Measurements from ENCODE around the gene ITGB1BP2.
"Not testable (repeated sequence)": the region's sequence is repeated elsewhere in the genome, so short reads cannot be mapped to it uniquely, and the experiment has no call there.

The ITGB1BP2 gene

GRCh38 chrX:71301195-71301924 lies at the start of gene ITGB1BP2:
ITGB1BP2 (plus strand) TSS chrX:71301750; CDS start chrX:71301807, 57 bp downstream.
- no peaks in the 10 kb centered on the region for H3K9me3 ChIP-seq (ENCODE audit: control insufficient read depth, low read length)
- H3K27me3 ChIP-seq (replicated peaks; ENCODE audit: control insufficient read depth, insufficient read depth, low read length): no peaks in the 10 kb centered on the region
- no peak within 1 kb of the TSS for H3K4me3 ChIP-seq (ENCODE audit: low read length)
- peaks cover 42% of the 10 kb centered on the region for H3K36me3 ChIP-seq (ENCODE audit: control insufficient read depth, insufficient read depth, low read length, severe bottlenecking)
- no peaks in the 10 kb centered on the region for H3K4me1 ChIP-seq (ENCODE audit: control insufficient read depth, insufficient read depth, low read length)
- peak; percentile 11 for DNase-seq (ENCODE audit: low read depth)
- no peak within 1 kb of the TSS for H3K9ac ChIP-seq (ENCODE audit: low read length)

GRCh38 chrX:71252221-71252620 lies 49.3 kb upstream of the ITGB1BP2 start:
- Histone ChIP-seq H3K9me3 (ENCODE audit: control insufficient read depth, low read length) (no peaks in the 10 kb centered on the region), H3K4me3 (ENCODE audit: low read length) (no peak overlapping the region), H3K36me3 (ENCODE audit: control insufficient read depth, insufficient read depth, low read length, severe bottlenecking) (peaks cover 26% of the 10 kb centered on the region), H3K4me1 (ENCODE audit: control insufficient read depth, insufficient read depth, low read length) (peaks cover 8% of the 10 kb centered on the region), H3K9ac (ENCODE audit: low read length) (no peak overlapping the region), H3K27me3 (replicated peaks; ENCODE audit: control insufficient read depth, insufficient read depth, low read length) (peaks cover 3% of the 10 kb centered on the region)
- no peak for DNase-seq (ENCODE audit: low read depth)

- Histone ChIP-seq H3K9ac (ENCODE audit: low read length) (peak overlapping the region; percentile 89), H3K4me1 (ENCODE audit: control insufficient read depth, insufficient read depth, low read length) (peaks cover 8% of the 10 kb centered on the region), H3K4me3 (ENCODE audit: low read length) (peak overlapping the region; percentile 89), H3K9me3 (ENCODE audit: control insufficient read depth, low read length) (no peaks in the 10 kb centered on the region), H3K36me3 (ENCODE audit: control insufficient read depth, insufficient read depth, low read length, severe bottlenecking) (peaks cover 14% of the 10 kb centered on the region), H3K27me3 (replicated peaks; ENCODE audit: control insufficient read depth, insufficient read depth, low read length) (no peaks in the 10 kb centered on the region)
- DNase-seq (ENCODE audit: low read depth): peak; percentile 65
Observed at GRCh38 chrX:71253253-71254091, 48.1 kb upstream of the ITGB1BP2 start.

- H3K4me3 ChIP-seq (ENCODE audit: low read length): peak within 1 kb of the TSS; percentile 89
- peaks cover 8% of the 10 kb centered on the region for H3K4me1 ChIP-seq (ENCODE audit: control insufficient read depth, insufficient read depth, low read length)
- peak within 1 kb of the TSS; percentile 89 for H3K9ac ChIP-seq (ENCODE audit: low read length)
- H3K27me3 ChIP-seq (replicated peaks; ENCODE audit: control insufficient read depth, insufficient read depth, low read length): no peaks in the 10 kb centered on the region
- peaks cover 9% of the 10 kb centered on the region for H3K36me3 ChIP-seq (ENCODE audit: control insufficient read depth, insufficient read depth, low read length, severe bottlenecking)
- peak; percentile 90 for DNase-seq (ENCODE audit: low read depth)
- H3K9me3 ChIP-seq (ENCODE audit: control insufficient read depth, low read length): no peaks in the 10 kb centered on the region
Observed at GRCh38 chrX:71254092-71254963, 47.2 kb upstream of the ITGB1BP2 start, which contains the start of gene ZMYM3. ZMYM3 (minus strand) TSS chrX:71254140; CDS start chrX:71253255, 885 bp downstream.

- Histone ChIP-seq H3K9me3 (ENCODE audit: control insufficient read depth, low read length) (no peaks in the 10 kb centered on the region), H3K4me3 (ENCODE audit: low read length) (no peak overlapping the region), H3K27me3 (replicated peaks; ENCODE audit: control insufficient read depth, insufficient read depth, low read length) (no peaks in the 10 kb centered on the region), H3K9ac (ENCODE audit: low read length) (no peak overlapping the region), H3K36me3 (ENCODE audit: control insufficient read depth, insufficient read depth, low read length, severe bottlenecking) (no peaks in the 10 kb centered on the region), H3K4me1 (ENCODE audit: control insufficient read depth, insufficient read depth, low read length) (peaks cover 8% of the 10 kb centered on the region)
- no peak for DNase-seq (ENCODE audit: low read depth)
Observed at GRCh38 chrX:71256051-71256450, 45.5 kb upstream of the ITGB1BP2 start.

- no peak overlapping the region for H3K9ac ChIP-seq (ENCODE audit: low read length)
- H3K27me3 ChIP-seq (replicated peaks; ENCODE audit: control insufficient read depth, insufficient read depth, low read length): no peaks in the 10 kb centered on the region
- no peak for DNase-seq (ENCODE audit: low read depth)
- H3K4me1 ChIP-seq (ENCODE audit: control insufficient read depth, insufficient read depth, low read length): peaks cover 8% of the 10 kb centered on the region
- H3K36me3 ChIP-seq (ENCODE audit: control insufficient read depth, insufficient read depth, low read length, severe bottlenecking): no peaks in the 10 kb centered on the region
- H3K4me3 ChIP-seq (ENCODE audit: low read length): no peak overlapping the region
- H3K9me3 ChIP-seq (ENCODE audit: control insufficient read depth, low read length): no peaks in the 10 kb centered on the region
Observed at GRCh38 chrX:71256856-71257255, 44.7 kb upstream of the ITGB1BP2 start.

- not testable (repeated sequence) for H3K36me3 ChIP-seq (ENCODE audit: control insufficient read depth, insufficient read depth, low read length, severe bottlenecking); H3K9ac ChIP-seq (ENCODE audit: low read length); H3K4me3 ChIP-seq (ENCODE audit: low read length); DNase-seq (ENCODE audit: low read depth); H3K27me3 ChIP-seq (replicated peaks; ENCODE audit: control insufficient read depth, insufficient read depth, low read length); H3K4me1 ChIP-seq (ENCODE audit: control insufficient read depth, insufficient read depth, low read length)
- peaks cover 16% of the 10 kb centered on the region for H3K9me3 ChIP-seq (ENCODE audit: control insufficient read depth, low read length)
Observed at GRCh38 chrX:71268624-71269023, 32.9 kb upstream of the ITGB1BP2 start.

GRCh38 chrX:71269801-71270395 lies 31.7 kb upstream of the ITGB1BP2 start:
- H3K36me3 ChIP-seq (ENCODE audit: control insufficient read depth, insufficient read depth, low read length, severe bottlenecking): no peaks in the 10 kb centered on the region
- no peaks in the 10 kb centered on the region for H3K27me3 ChIP-seq (replicated peaks; ENCODE audit: control insufficient read depth, insufficient read depth, low read length)
- no peak overlapping the region for H3K4me3 ChIP-seq (ENCODE audit: low read length)
- H3K4me1 ChIP-seq (ENCODE audit: control insufficient read depth, insufficient read depth, low read length): no peaks in the 10 kb centered on the region
- DNase-seq (ENCODE audit: low read depth): no peak
- H3K9ac ChIP-seq (ENCODE audit: low read length): no peak overlapping the region
- peaks cover 20% of the 10 kb centered on the region for H3K9me3 ChIP-seq (ENCODE audit: control insufficient read depth, low read length)

- H3K36me3 ChIP-seq (ENCODE audit: control insufficient read depth, insufficient read depth, low read length, severe bottlenecking); H3K4me3 ChIP-seq (ENCODE audit: low read length); DNase-seq (ENCODE audit: low read depth); H3K4me1 ChIP-seq (ENCODE audit: control insufficient read depth, insufficient read depth, low read length); H3K9ac ChIP-seq (ENCODE audit: low read length); H3K27me3 ChIP-seq (replicated peaks; ENCODE audit: control insufficient read depth, insufficient read depth, low read length): not testable (repeated sequence)
- H3K9me3 ChIP-seq (ENCODE audit: control insufficient read depth, low read length): peaks cover 33% of the 10 kb centered on the region
Observed at GRCh38 chrX:71272313-71272712, 29.2 kb upstream of the ITGB1BP2 start.

GRCh38 chrX:71281300-71281699 lies 20.2 kb upstream of the ITGB1BP2 start:
- H3K27me3 ChIP-seq (replicated peaks; ENCODE audit: control insufficient read depth, insufficient read depth, low read length); H3K4me1 ChIP-seq (ENCODE audit: control insufficient read depth, insufficient read depth, low read length); DNase-seq (ENCODE audit: low read depth); H3K36me3 ChIP-seq (ENCODE audit: control insufficient read depth, insufficient read depth, low read length, severe bottlenecking); H3K9ac ChIP-seq (ENCODE audit: low read length); H3K4me3 ChIP-seq (ENCODE audit: low read length): not testable (repeated sequence)
- peaks cover 12% of the 10 kb centered on the region for H3K9me3 ChIP-seq (ENCODE audit: control insufficient read depth, low read length)

Measured in adipocyte (in vitro differentiated cells).